Psoas muscle (tissue), 8 donors: ENCODE results near the gene KATNB1. TPM values are rescaled to one million over a fixed set of nuclear protein-coding genes. Genes with fewer than 3 reads are reported as not detected.

ENCODE experiments used
- ATAC-seq, 4 donors: fragments of 200-7000 bp; cut with Tn5 transposase; one replicate each; pipeline ENCODE4 v1.9.1; 2020; ENCODE audit warnings: moderate library complexity in 3 of 4, mild to moderate bottlenecking in 2 of 4
- DNase-seq, 2 donors: peaks; one replicate each; pipeline ENCODE4 v3.0.0-alpha.2; 2020
- H3K27ac ChIP-seq: fragments of 200-600 bp; one replicate; pipeline ENCODE4 v1.8.0; 2022
- H3K27me3 ChIP-seq, 3 donors: fragments of 200-600 bp in 1 of 3; one replicate each; pipeline versions ENCODE4 v1.6.1 to v1.8.0; 2013 to 2022; ENCODE audit warnings: low read length in 2 of 3, mild to moderate bottlenecking in 2 of 3, moderate library complexity in 1 of 3; ENCODE audit not compliant: insufficient read depth in 3 of 3
- H3K36me3 ChIP-seq, 2 donors: fragments of 200-600 bp in 1 of 2; one replicate each; pipeline versions ENCODE4 v1.6.1 to v1.8.0; 2013 to 2022; ENCODE audit warnings: low read depth in 1 of 2, mild to moderate bottlenecking in 1 of 2, moderate library complexity in 1 of 2; ENCODE audit not compliant: insufficient read depth in 1 of 2
- H3K4me1 ChIP-seq: fragments of 200-600 bp; one replicate; pipeline ENCODE4 v1.8.0; 2022
- H3K4me3 ChIP-seq: fragments of 200-600 bp; one replicate; pipeline ENCODE4 v1.8.0; 2022; ENCODE audit warnings: mild to moderate bottlenecking
- H3K9me3 ChIP-seq: fragments of 200-600 bp; one replicate; pipeline ENCODE4 v1.8.0; 2022
- CTCF ChIP-seq: fragments of 200-600 bp; IDR thresholded peaks from one replicate; pipeline ENCODE4 v1.8.0; 2022; ENCODE audit warnings: antibody characterized with exemption
- WGBS, 3 donors: extraction: QIAGEN DNeasy Blood & Tissue Kit; methylation state at CpG; one replicate each; pipeline versions ENCODE4 v1.1.6 to v1.1.7; 2013; 5-methylcytosine and 5-hydroxymethylcytosine counted together
- intact Hi-C, 2 donors: fragments of 100-400 bp; cut with DNase I; formaldehyde crosslinking; loops; one replicate each; pipeline versions ENCODE4 v1.11.0 to v1.14.2; 2022
- polyA plus RNA-seq, 3 donors: library from polyadenylated mRNA; stranded (reverse); fragments of 200-250 nt; gene quantifications; one replicate each; pipeline ENCODE4 v1.2.3, GENCODE V29; 2013
- total RNA-seq, 4 donors: library from RNA; stranded (reverse); fragmentation: NEBNext Ultra II Directional in 2 of 4; extraction: Animal tissue kit (Norgen Biotek cat#: 25700) in 2 of 4; gene quantifications; one replicate each; pipeline versions ENCODE4 v1.2.1 to v1.2.4, GENCODE V29; 2021 to 2023
- donor health status: healthy with polysubstance abuse.
- donor health status: DM: no; HTN: no; CAD: no; lungs with moderate emphysema.
- donor health status: Bipolar disorder and iron deficiency.
- donor health status: healthy.
- donor health status: DM: yes; HTN: yes; CAD: no.
- donor health status: DM: no; HTN: no; CAD: no.
- donor health status: DM: no; HTN: no; CAD: no.
- donor health status: DM: yes; HTN: yes; CAD: no.

Gene KATNB1
- total and polyA plus RNA-seq, 7 donors: 6.3 to 15.6 (median 9.2) TPM

GRCh38 chr16:57725554-57725953 is 10.0 kb upstream of the KATNB1 start:
- 55 to 60% (median 60%) methylated on average over 5 of the region's 5 CpGs for WGBS, 3 donors
- no peak for DNase-seq
- intact Hi-C loops: no loop called here
- H3K4me1 ChIP-seq: no peaks in the 10 kb centered on the region
- no peak for ATAC-seq
- no peaks in the 10 kb centered on the region for H3K36me3 ChIP-seq
- no peak overlapping the region for H3K4me3 ChIP-seq
- no peak for TF ChIP-seq CTCF
- H3K27ac ChIP-seq: no peak overlapping the region
- no peaks in the 10 kb centered on the region for H3K9me3 ChIP-seq
- H3K27me3 ChIP-seq: no peaks in the 10 kb centered on the region

GRCh38 chr16:57725976-57726375 is 9.6 kb upstream of the KATNB1 start:
- H3K27me3 ChIP-seq: no peaks in the 10 kb centered on the region
- intact Hi-C loops: no loop called here
- no peak overlapping the region for H3K4me3 ChIP-seq
- no peak for DNase-seq
- no peaks in the 10 kb centered on the region for H3K4me1 ChIP-seq
- ATAC-seq: no peak
- no peaks in the 10 kb centered on the region for H3K36me3 ChIP-seq
- no peak overlapping the region for H3K27ac ChIP-seq
- WGBS, 3 donors: 89 to 90% (median 89%) methylated on average over 30 of the region's 30 CpGs
- H3K9me3 ChIP-seq: no peaks in the 10 kb centered on the region
- no peak for TF ChIP-seq CTCF

- no peak for TF ChIP-seq CTCF
These were observed 9.1 kb upstream of the KATNB1 start for GRCh38 chr16:57726433-57726947.

GRCh38 chr16:57727610-57728009 is 8.0 kb upstream of the KATNB1 start:
- no peak for ATAC-seq
- Histone ChIP-seq H3K27me3 (no peaks in the 10 kb centered on the region), H3K4me3 (no peak overlapping the region), H3K27ac (no peak overlapping the region), H3K9me3 (no peaks in the 10 kb centered on the region), H3K4me1 (no peaks in the 10 kb centered on the region), H3K36me3 (no peaks in the 10 kb centered on the region)
- WGBS, 3 donors: 59 to 72% (median 68%) methylated on average over 4 of the region's 4 CpGs
- no peak for DNase-seq
- intact Hi-C loops: no loop called here
- no peak for TF ChIP-seq CTCF

More at GRCh38 chr16:57726433-57726947, 9.1 kb upstream of the KATNB1 start:
- DNase-seq: no peak
- Histone ChIP-seq H3K27me3 (no peaks in the 10 kb centered on the region), H3K36me3 (no peaks in the 10 kb centered on the region), H3K27ac (no peak overlapping the region), H3K9me3 (no peaks in the 10 kb centered on the region), H3K4me1 (no peaks in the 10 kb centered on the region), H3K4me3 (no peak overlapping the region)
- intact Hi-C loops: no loop called here
- 69 to 78% (median 75%) methylated on average over 7 of the region's 7 CpGs for WGBS, 3 donors
- no peak for ATAC-seq
